ENCODE data around the gene GALNT18.

Gene GALNT18

DNA sequence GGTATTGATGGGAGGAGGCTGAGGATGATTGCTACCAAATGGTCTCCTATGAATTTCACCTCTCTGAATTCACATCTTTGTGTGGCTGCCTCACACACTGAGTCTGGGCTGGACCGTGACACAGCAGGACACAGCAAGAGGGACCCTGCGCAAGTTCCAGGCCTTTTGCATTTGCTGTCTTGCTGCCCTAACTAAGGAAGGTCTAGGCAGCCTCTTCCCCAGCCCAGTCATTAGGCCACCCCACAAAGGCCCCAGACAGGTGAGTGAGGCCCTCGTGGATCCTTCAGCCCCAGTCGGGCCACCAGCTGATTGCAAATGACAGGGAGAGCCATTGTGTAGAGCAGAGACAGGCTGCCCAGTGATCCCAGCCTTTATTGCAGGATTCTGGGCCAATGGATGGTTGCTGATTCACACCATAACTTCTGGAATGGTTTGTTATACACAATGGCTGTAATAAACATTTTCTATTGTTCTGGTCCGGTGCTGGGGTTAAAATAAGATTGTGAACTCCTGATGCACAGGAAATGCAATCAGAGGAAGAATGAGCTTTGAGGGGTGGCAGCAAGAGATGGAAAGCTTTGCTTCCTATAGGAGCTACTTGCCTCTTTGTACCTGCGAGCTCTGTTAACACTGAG is 240.2 kb downstream of the GALNT18 start (continued):
- TF ChIP-seq, protein P1, sequence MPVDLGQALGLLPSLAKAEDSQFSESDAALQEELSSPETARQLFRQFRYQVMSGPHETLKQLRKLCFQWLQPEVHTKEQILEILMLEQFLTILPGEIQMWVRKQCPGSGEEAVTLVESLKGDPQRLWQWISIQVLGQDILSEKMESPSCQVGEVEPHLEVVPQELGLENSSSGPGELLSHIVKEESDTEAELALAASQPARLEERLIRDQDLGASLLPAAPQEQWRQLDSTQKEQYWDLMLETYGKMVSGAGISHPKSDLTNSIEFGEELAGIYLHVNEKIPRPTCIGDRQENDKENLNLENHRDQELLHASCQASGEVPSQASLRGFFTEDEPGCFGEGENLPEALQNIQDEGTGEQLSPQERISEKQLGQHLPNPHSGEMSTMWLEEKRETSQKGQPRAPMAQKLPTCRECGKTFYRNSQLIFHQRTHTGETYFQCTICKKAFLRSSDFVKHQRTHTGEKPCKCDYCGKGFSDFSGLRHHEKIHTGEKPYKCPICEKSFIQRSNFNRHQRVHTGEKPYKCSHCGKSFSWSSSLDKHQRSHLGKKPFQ (tag by site-specific recombination; IDR thresholded peaks at IDR 0.05) = no peak

DNA sequence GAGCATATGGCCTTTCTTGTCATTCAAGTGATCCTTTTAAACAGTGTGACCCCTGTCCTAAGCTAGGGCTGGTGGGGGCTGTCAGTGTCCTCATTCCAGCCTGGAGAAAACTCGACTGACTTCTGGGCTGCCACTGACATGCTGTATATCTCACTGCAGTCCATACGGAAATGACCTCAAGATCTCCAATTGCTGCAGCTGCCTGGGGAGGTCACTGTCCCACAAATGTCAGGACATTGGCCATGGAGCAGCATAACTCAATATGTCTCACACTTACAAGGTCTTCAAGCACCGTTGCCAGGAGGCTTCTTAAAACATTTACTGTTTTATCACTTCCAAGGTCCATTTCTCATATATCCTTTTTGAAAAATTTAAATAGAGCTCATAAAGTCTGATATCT is 240.9 kb downstream of the GALNT18 start:
- H3K4me3 ChIP-seq (ENCODE audit: low read depth, low read length) = no peak overlapping the region
- POLR2A ChIA-PET = no interaction called here
- no peaks in the 10 kb centered on the region for H3K9me3 ChIP-seq (ENCODE audit: control insufficient read depth, insufficient read depth, low read depth, low read length)
- CTCF ChIA-PET = interaction anchor here (0.6 to 0.7 kb wide), 2 partner anchors 27 to 1172 kb away, joined by 3 read pairs; no protein-coding TSS in a partner anchor
- no peaks in the 10 kb centered on the region for H3K36me3 ChIP-seq (ENCODE audit: control insufficient read depth in 2 of 2, insufficient read depth in 1 of 2, low read length in 2 of 2)
- H3K4me1 ChIP-seq (ENCODE audit: control insufficient read depth, insufficient read depth, low read length) = no peaks in the 10 kb centered on the region
- H3K27ac ChIP-seq (ENCODE audit: extremely low read depth, low read depth, low read length) = no peak overlapping the region
- TF ChIP-seq BCL11B (tag by site-specific recombination; IDR thresholded peaks at IDR 0.05; ENCODE audit: low read depth) = no peak
- TF ChIP-seq, protein P2, sequence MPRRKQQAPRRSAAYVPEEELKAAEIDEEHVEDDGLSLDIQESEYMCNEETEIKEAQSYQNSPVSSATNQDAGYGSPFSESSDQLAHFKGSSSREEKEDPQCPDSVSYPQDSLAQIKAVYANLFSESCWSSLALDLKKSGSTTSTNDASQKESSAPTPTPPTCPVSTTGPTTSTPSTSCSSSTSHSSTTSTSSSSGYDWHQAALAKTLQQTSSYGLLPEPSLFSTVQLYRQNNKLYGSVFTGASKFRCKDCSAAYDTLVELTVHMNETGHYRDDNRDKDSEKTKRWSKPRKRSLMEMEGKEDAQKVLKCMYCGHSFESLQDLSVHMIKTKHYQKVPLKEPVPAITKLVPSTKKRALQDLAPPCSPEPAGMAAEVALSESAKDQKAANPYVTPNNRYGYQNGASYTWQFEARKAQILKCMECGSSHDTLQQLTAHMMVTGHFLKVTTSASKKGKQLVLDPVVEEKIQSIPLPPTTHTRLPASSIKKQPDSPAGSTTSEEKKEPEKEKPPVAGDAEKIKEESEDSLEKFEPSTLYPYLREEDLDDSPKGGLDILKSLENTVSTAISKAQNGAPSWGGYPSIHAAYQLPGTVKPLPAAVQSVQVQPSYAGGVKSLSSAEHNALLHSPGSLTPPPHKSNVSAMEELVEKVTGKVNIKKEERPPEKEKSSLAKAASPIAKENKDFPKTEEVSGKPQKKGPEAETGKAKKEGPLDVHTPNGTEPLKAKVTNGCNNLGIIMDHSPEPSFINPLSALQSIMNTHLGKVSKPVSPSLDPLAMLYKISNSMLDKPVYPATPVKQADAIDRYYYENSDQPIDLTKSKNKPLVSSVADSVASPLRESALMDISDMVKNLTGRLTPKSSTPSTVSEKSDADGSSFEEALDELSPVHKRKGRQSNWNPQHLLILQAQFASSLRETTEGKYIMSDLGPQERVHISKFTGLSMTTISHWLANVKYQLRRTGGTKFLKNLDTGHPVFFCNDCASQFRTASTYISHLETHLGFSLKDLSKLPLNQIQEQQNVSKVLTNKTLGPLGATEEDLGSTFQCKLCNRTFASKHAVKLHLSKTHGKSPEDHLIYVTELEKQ (tag by site-specific recombination; IDR thresholded peaks at IDR 0.05; ENCODE audit: borderline replicate concordance) = no peak

DNA sequence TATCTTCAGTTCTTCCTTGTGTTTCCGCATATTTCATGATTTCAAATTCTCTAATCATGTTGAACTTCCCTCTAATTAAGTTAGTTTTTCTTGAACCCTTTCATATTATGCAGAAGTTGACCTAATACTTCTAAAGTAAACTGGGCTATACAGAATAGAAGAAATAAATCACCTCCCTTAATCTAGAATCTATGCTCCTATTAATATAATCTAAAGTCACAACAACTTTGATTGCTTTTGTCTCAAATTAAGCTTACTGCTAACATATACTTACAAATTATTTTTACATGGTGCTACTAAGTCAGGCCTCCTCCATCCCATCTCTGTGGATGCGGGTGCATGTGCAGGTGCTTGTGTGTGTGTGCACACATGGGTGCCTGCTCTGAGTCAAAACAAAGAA is 241.5 kb downstream of the GALNT18 start:
- no peaks in the 10 kb centered on the region for H3K36me3 ChIP-seq (ENCODE audit: control insufficient read depth in 2 of 2, insufficient read depth in 1 of 2, low read length in 2 of 2)
- no peaks in the 10 kb centered on the region for H3K4me1 ChIP-seq (ENCODE audit: control insufficient read depth, insufficient read depth, low read length)
- H3K4me3 ChIP-seq (ENCODE audit: low read depth, low read length) = no peak overlapping the region
- H3K27ac ChIP-seq (ENCODE audit: extremely low read depth, low read depth, low read length) = no peak overlapping the region
- no peak for TF ChIP-seq ZXDB (tag by site-specific recombination; IDR thresholded peaks at IDR 0.05)
- TF ChIP-seq ZNF157 (tag by site-specific recombination; IDR thresholded peaks at IDR 0.05) = no peak
- TF ChIP-seq ZNF140 (tag by site-specific recombination; IDR thresholded peaks at IDR 0.05) = no peak
- CTCF ChIA-PET = interaction anchor here (0.6 kb wide), 1 partner anchor 27 kb away, joined by 3 read pairs; no protein-coding TSS in a partner anchor
- POLR2A ChIA-PET = no interaction called here
- H3K9me3 ChIP-seq (ENCODE audit: control insufficient read depth, insufficient read depth, low read depth, low read length) = no peaks in the 10 kb centered on the region

DNA sequence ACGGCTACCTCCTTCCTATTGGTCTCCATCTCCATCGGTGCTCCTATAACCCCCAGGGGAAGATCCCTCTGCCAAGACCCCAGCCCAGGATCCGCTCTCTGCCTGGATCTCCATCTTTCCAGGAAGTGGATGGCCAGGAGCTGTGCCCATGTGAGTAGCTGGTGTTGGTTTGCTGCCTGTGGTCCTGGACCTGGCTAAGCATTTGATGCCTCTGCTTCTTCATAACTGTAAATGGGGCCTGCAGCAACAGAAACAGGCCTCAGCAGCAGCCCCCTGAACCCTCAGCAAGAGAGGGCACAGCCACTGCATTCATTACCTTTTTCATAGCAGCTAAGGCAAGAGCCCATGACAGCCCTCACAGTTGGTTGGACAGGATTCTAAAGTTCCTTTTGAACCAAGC is 242.1 kb downstream of the GALNT18 start:
- Histone ChIP-seq H3K4me1 (ENCODE audit: control insufficient read depth, insufficient read depth, low read length) (no peaks in the 10 kb centered on the region), H3K27ac (ENCODE audit: extremely low read depth, low read depth, low read length) (no peak overlapping the region), H3K4me3 (ENCODE audit: low read depth, low read length) (no peak overlapping the region), H3K9me3 (ENCODE audit: control insufficient read depth, insufficient read depth, low read depth, low read length) (no peaks in the 10 kb centered on the region), H3K36me3 (ENCODE audit: control insufficient read depth in 2 of 2, insufficient read depth in 1 of 2, low read length in 2 of 2) (no peaks in the 10 kb centered on the region)
- POLR2A ChIA-PET = no interaction called here
- CTCF ChIA-PET = interaction anchor here (0.6 kb wide), 1 partner anchor 223 kb away, joined by 4 read pairs; no protein-coding TSS in a partner anchor
- TF ChIP-seq, protein P3, sequence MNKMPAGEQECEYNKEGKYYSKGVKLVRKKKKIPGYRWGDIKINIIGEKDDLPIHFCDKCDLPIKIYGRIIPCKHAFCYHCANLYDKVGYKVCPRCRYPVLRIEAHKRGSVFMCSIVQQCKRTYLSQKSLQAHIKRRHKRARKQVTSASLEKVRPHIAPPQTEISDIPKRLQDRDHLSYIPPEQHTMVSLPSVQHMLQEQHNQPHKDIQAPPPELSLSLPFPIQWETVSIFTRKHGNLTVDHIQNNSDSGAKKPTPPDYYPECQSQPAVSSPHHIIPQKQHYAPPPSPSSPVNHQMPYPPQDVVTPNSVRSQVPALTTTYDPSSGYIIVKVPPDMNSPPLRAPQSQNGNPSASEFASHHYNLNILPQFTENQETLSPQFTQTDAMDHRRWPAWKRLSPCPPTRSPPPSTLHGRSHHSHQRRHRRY (tag by site-specific recombination; IDR thresholded peaks at IDR 0.05) = no peak
- TF ChIP-seq ZNF121 (tag by site-specific recombination; IDR thresholded peaks at IDR 0.05) (no peak), ZNF658 (tag by site-specific recombination; IDR thresholded peaks at IDR 0.05) (no peak), ZNF175 (tag by site-specific recombination; IDR thresholded peaks at IDR 0.05) (no peak), GLIS1 (tag by site-specific recombination; IDR thresholded peaks at IDR 0.05) (no peak), ZNF629 (tag by site-specific recombination; IDR thresholded peaks at IDR 0.05) (no peak), YY2 (tag by site-specific recombination; IDR thresholded peaks at IDR 0.05) (no peak), ZNF792 (tag by site-specific recombination; IDR thresholded peaks at IDR 0.05) (no peak), ZNF747 (tag by site-specific recombination; IDR thresholded peaks at IDR 0.05) (no peak), SP2 (tag by site-specific recombination; IDR thresholded peaks at IDR 0.05) (no peak), GLIS2 (tag by site-specific recombination; IDR thresholded peaks at IDR 0.05) (no peak)
- TF ChIP-seq, protein P4, sequence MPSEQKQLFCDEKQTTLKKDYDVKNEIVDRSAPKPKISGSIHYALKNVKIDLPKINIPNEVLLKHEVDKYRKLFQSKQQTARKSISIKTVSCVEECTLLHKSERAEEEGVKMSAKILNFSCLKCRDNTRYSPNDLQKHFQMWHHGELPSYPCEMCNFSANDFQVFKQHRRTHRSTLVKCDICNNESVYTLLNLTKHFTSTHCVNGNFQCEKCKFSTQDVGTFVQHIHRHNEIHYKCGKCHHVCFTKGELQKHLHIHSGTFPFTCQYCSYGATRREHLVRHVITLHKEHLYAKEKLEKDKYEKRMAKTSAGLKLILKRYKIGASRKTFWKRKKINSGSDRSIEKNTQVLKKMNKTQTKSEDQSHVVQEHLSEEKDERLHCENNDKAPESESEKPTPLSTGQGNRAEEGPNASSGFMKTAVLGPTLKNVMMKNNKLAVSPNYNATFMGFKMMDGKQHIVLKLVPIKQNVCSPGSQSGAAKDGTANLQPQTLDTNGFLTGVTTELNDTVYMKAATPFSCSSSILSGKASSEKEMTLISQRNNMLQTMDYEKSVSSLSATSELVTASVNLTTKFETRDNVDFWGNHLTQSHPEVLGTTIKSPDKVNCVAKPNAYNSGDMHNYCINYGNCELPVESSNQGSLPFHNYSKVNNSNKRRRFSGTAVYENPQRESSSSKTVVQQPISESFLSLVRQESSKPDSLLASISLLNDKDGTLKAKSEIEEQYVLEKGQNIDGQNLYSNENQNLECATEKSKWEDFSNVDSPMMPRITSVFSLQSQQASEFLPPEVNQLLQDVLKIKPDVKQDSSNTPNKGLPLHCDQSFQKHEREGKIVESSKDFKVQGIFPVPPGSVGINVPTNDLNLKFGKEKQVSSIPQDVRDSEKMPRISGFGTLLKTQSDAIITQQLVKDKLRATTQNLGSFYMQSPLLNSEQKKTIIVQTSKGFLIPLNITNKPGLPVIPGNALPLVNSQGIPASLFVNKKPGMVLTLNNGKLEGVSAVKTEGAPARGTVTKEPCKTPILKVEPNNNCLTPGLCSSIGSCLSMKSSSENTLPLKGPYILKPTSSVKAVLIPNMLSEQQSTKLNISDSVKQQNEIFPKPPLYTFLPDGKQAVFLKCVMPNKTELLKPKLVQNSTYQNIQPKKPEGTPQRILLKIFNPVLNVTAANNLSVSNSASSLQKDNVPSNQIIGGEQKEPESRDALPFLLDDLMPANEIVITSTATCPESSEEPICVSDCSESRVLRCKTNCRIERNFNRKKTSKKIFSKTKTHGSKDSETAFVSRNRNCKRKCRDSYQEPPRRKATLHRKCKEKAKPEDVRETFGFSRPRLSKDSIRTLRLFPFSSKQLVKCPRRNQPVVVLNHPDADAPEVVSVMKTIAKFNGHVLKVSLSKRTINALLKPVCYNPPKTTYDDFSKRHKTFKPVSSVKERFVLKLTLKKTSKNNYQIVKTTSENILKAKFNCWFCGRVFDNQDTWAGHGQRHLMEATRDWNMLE (tag by site-specific recombination; conservative IDR thresholded peaks at IDR 0.05; ENCODE audit: low read depth) = no peak
